H9 (cell line): ENCODE data around the gene RASAL1. TPM values are rescaled to one million over a fixed set of nuclear protein-coding genes. Genes with fewer than 3 reads are reported as not detected.

Experiments
- DNase-seq: peaks from one replicate; pipeline ENCODE4 v3.0.0-alpha.2; 2017
- H2AFZ ChIP-seq: one replicate; pipeline ENCODE4 v1.6.1; 2013; ENCODE audit warnings: mild to moderate bottlenecking, low read length, control low read depth, moderate library complexity
- H2AK5ac ChIP-seq: 2 replicates; pipeline ENCODE4 v1.6.1; 2013; ENCODE audit warnings: low read length, control low read depth, mixed read lengths; ENCODE audit not compliant: insufficient read length
- H2BK120ac ChIP-seq: one replicate; pipeline ENCODE4 v1.6.1; 2013; ENCODE audit warnings: low read depth, mild to moderate bottlenecking, low read length, control low read depth, inconsistent platforms; ENCODE audit not compliant: poor library complexity, severe bottlenecking
- H2BK12ac ChIP-seq: 2 replicates; pipeline ENCODE4 v1.6.1; 2013; ENCODE audit warnings: low read length, control low read depth, mixed read lengths, low read depth; ENCODE audit not compliant: insufficient read length
- H2BK15ac ChIP-seq: 2 replicates; pipeline ENCODE4 v1.6.1; 2013; ENCODE audit warnings: low read depth, low read length, control low read depth
- H2BK20ac ChIP-seq: one replicate; pipeline ENCODE4 v1.6.1; 2013; ENCODE audit warnings: low read depth, mild to moderate bottlenecking, low read length, control low read depth, inconsistent platforms; ENCODE audit not compliant: poor library complexity, severe bottlenecking
- H2BK5ac ChIP-seq: 2 replicates; pipeline ENCODE4 v1.6.1; 2013; ENCODE audit warnings: low read length, control low read depth, mixed read lengths; ENCODE audit not compliant: insufficient read length
- H3K14ac ChIP-seq: 2 replicates; pipeline ENCODE4 v1.6.1; 2013; ENCODE audit warnings: low read length, control low read depth; ENCODE audit not compliant: insufficient read depth
- H3K18ac ChIP-seq: 2 replicates; pipeline ENCODE4 v1.6.1; 2013; ENCODE audit warnings: low read depth, mild to moderate bottlenecking, mixed read lengths, low read length, control low read depth; ENCODE audit not compliant: insufficient read length
- H3K23ac ChIP-seq: 2 replicates; pipeline ENCODE4 v1.6.1; 2013; ENCODE audit warnings: low read length, control low read depth, mixed read lengths, low read depth; ENCODE audit not compliant: insufficient read length
- H3K23me2 ChIP-seq: 2 replicates; pipeline ENCODE4 v1.6.1; 2013; ENCODE audit warnings: low read depth, mild to moderate bottlenecking, mixed read lengths, low read length, control low read depth; ENCODE audit not compliant: insufficient read length, poor library complexity, severe bottlenecking
- H3K27ac ChIP-seq: 2 replicates; pipeline ENCODE4 v1.5.1; 2013; ENCODE audit warnings: low read length, control low read depth, mixed read lengths, low read depth; ENCODE audit not compliant: insufficient read length
- H3K27me3 ChIP-seq: 2 replicates; pipeline ENCODE4 v1.6.1; 2013; ENCODE audit warnings: low read length, control low read depth, inconsistent platforms; ENCODE audit not compliant: insufficient read depth
- H3K4ac ChIP-seq: 2 replicates; pipeline ENCODE4 v1.6.1; 2013; ENCODE audit warnings: low read depth, mild to moderate bottlenecking, control low read depth, inconsistent platforms, low read length, moderate library complexity
- H3K4me1 ChIP-seq: 2 replicates; pipeline ENCODE4 v1.6.1; 2013; ENCODE audit warnings: low read length, control low read depth, inconsistent platforms; ENCODE audit not compliant: insufficient read depth
- H3K4me2 ChIP-seq: 2 replicates; pipeline ENCODE4 v1.6.1; 2013; ENCODE audit warnings: low read length, control low read depth, mixed read lengths; ENCODE audit not compliant: insufficient read length, insufficient read depth
- H3K56ac ChIP-seq: 2 replicates; pipeline ENCODE4 v1.6.1; 2013; ENCODE audit warnings: low read depth, mild to moderate bottlenecking, mixed read lengths, low read length, control low read depth; ENCODE audit not compliant: insufficient read length
- H3K79me1 ChIP-seq: 2 replicates; pipeline ENCODE4 v1.6.1; 2013; ENCODE audit warnings: low read depth, mild to moderate bottlenecking, moderate library complexity, low read length, control low read depth, inconsistent platforms; ENCODE audit not compliant: insufficient read depth, poor library complexity, severe bottlenecking
- H3K79me2 ChIP-seq: 2 replicates; pipeline ENCODE4 v1.6.1; 2013; ENCODE audit warnings: low read length, control low read depth, inconsistent platforms; ENCODE audit not compliant: insufficient read depth
- H3K9ac ChIP-seq: 2 replicates; pipeline ENCODE4 v1.6.1; 2013; ENCODE audit warnings: low read length, control low read depth, mixed read lengths; ENCODE audit not compliant: insufficient read length; ENCODE audit errors: extremely low read depth
- H3K9me3 ChIP-seq: one replicate; pipeline ENCODE4 v1.6.1; 2013; ENCODE audit warnings: low read depth, low read length, inconsistent platforms; ENCODE audit not compliant: control insufficient read depth
- H3T11ph ChIP-seq: one replicate; pipeline ENCODE4 v1.6.1; 2013; ENCODE audit warnings: mild to moderate bottlenecking, low read length, control low read depth, inconsistent platforms
- H4K20me1 ChIP-seq: one replicate; pipeline ENCODE4 v1.6.1; 2013; ENCODE audit not compliant: control insufficient read depth, insufficient read length, insufficient read depth
- H4K5ac ChIP-seq: 2 replicates; pipeline ENCODE4 v1.6.1; 2013; ENCODE audit warnings: low read depth, mild to moderate bottlenecking, mixed read lengths, low read length, control low read depth; ENCODE audit not compliant: insufficient read length
- H4K8ac ChIP-seq: replicated peaks from 2 replicates; pipeline ENCODE4 v1.6.1; 2013; ENCODE audit warnings: low read length, control low read depth, mixed read lengths, low read depth; ENCODE audit not compliant: insufficient read length
- H4K91ac ChIP-seq: 2 replicates; pipeline ENCODE4 v1.6.1; 2013; ENCODE audit warnings: low read depth, mild to moderate bottlenecking, moderate library complexity, mixed read lengths, low read length, control low read depth; ENCODE audit not compliant: insufficient read length
- H3K27ac Mint-ChIP-seq, 3 experiments: 2 replicates in 2 of 3; 3 replicates in 1 of 3; pipeline ENCODE4 v1.8.0; 2020 to 2021; ENCODE audit warnings: mixed read lengths in 3 of 3, mild to moderate bottlenecking in 1 of 3, moderate library complexity in 1 of 3
- H3K27me3 Mint-ChIP-seq: 2 replicates; pipeline ENCODE4 v1.8.0; 2021; ENCODE audit warnings: low read depth, mild to moderate bottlenecking, moderate library complexity, mixed read lengths
- H3K36me3 Mint-ChIP-seq, 3 experiments: 2 replicates in 2 of 3; 3 replicates in 1 of 3; pipeline ENCODE4 v1.8.0; 2020 to 2021; ENCODE audit warnings: low read depth in 3 of 3, mixed read lengths in 3 of 3; ENCODE audit not compliant: insufficient read depth in 1 of 3
- H3K4me1 Mint-ChIP-seq, 2 experiments: 2 replicates each; pipeline ENCODE4 v1.8.0; 2020; ENCODE audit warnings: mixed read lengths in 2 of 2
- H3K4me3 Mint-ChIP-seq, 2 experiments: 2 replicates in 1 of 2; 3 replicates in 1 of 2; pipeline ENCODE4 v1.8.0; 2020 to 2021; ENCODE audit warnings: mild to moderate bottlenecking in 2 of 2, mixed read lengths in 2 of 2, moderate library complexity in 1 of 2
- H3K9me3 Mint-ChIP-seq, 2 experiments: 2 replicates in 1 of 2; 3 replicates in 1 of 2; pipeline ENCODE4 v1.8.0; 2020; ENCODE audit warnings: mild to moderate bottlenecking in 2 of 2, mixed read lengths in 2 of 2, moderate library complexity in 1 of 2
- CTCF ChIP-seq: fragments of 200-600 bp; sonication (generic); conservative IDR thresholded peaks from 3 replicates; pipeline ENCODE4 v1.8.0; 2021; ENCODE audit warnings: antibody characterized with exemption, mild to moderate bottlenecking
- WGBS: extraction: QIAGEN DNeasy Blood & Tissue Kit; methylation state at CpG from one replicate; pipeline ENCODE4 v1.1.7; 2013; ENCODE audit warnings: missing lambda C conversion rate, low lambda C conversion rate, mixed read lengths; ENCODE audit not compliant: insufficient read length; ENCODE audit errors: extremely low coverage; 5-methylcytosine and 5-hydroxymethylcytosine counted together
- total RNA-seq: library from RNA; stranded (reverse); gene quantifications from 2 replicates; pipeline ENCODE4 v1.2.1, GENCODE V29; 2021

RASAL1 gene
- total RNA-seq, 1 experiment from 2014 or later = 2.3 TPM

DNA sequence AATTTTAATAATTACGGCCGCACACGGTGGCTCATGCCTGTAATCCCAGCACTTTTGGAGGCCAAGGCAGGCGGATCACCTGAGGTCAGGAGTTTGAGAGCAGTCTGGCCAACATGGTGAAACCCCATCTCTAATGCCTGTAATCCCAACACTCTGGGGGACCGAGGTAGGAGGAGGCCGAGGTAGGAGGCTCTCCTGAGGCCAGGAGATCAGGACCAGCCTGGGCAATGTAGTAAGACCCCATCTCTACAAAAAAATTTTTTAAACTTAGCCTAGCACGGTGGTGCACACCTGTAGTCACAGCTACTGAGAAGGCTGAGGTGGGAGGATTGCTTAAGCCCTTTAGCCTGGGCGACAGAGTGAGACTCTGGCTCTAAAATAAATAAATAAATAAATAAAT lies 8.4 kb upstream of the RASAL1 start:
- peaks cover 2% of the 10 kb centered on the region; the same call in 1 of the 2 replicates for H3K27me3 Mint-ChIP-seq
- no peak for DNase-seq
- no peaks in the 10 kb centered on the region for H3K79me2 ChIP-seq
- no peaks in the 10 kb centered on the region for H3K79me1 ChIP-seq
- no peak overlapping the region for H4K5ac ChIP-seq
- no peak overlapping the region for H2BK120ac ChIP-seq
- no peaks in the 10 kb centered on the region for H3K27me3 ChIP-seq
- peaks cover 6 to 13% of the 10 kb centered on the region in 2 experiments; a peak in 3 of 4 replicates for H3K4me1 Mint-ChIP-seq
- no peak overlapping the region for H4K8ac ChIP-seq
- no peaks in the 10 kb centered on the region; a peak in 3 of 7 replicates for H3K36me3 Mint-ChIP-seq
- WGBS = no CpG with 5 or more reads among the region's 8 CpGs
- no peak overlapping the region for H3K23ac ChIP-seq
- H2BK20ac ChIP-seq = no peak overlapping the region
- no peak overlapping the region for H3K4me3 Mint-ChIP-seq
- H3K9ac ChIP-seq = no peak overlapping the region
- no peak overlapping the region for H3K4ac ChIP-seq
- H3K27ac ChIP-seq = no peak overlapping the region
- peaks cover 6% of the 10 kb centered on the region in 2 experiments; a peak in 4 of 5 replicates for H3K9me3 Mint-ChIP-seq
- no peak overlapping the region for H3K18ac ChIP-seq
- H3K4me2 ChIP-seq = no peak overlapping the region
- no peak overlapping the region for H3T11ph ChIP-seq
- no peak overlapping the region for H2BK12ac ChIP-seq
- no peak overlapping the region for H2BK15ac ChIP-seq
- H2AK5ac ChIP-seq = no peak overlapping the region
- H4K91ac ChIP-seq = no peak overlapping the region
- no peak overlapping the region for H3K27ac Mint-ChIP-seq
- no peak overlapping the region for H2AFZ ChIP-seq
- no peaks in the 10 kb centered on the region for H3K23me2 ChIP-seq
- TF ChIP-seq CTCF = no peak
- no peaks in the 10 kb centered on the region for H4K20me1 ChIP-seq
- H2BK5ac ChIP-seq = no peak overlapping the region
- no peaks in the 10 kb centered on the region for H3K9me3 ChIP-seq
- no peak overlapping the region for H3K56ac ChIP-seq
- H3K14ac ChIP-seq = no peak overlapping the region
- peaks cover 2% of the 10 kb centered on the region; the same call in 1 of the 2 replicates for H3K4me1 ChIP-seq
